Parathyroid adenoma (tissue), 2 donors: Measurements from ENCODE around the gene MINDY4.

ENCODE experiments used
- H2AFZ ChIP-seq: fragments of 300-600 bp; sonication (generic); one replicate; pipeline ENCODE4 v1.7.0; 2017; ENCODE audit warnings: antibody characterized with exemption, mild to moderate bottlenecking
- H3K27ac ChIP-seq: fragments of 300-600 bp; sonication (generic); one replicate; pipeline ENCODE4 v1.7.0; 2017
- H3K27me3 ChIP-seq: fragments of 300-600 bp; sonication (generic); one replicate; pipeline ENCODE4 v1.7.0; 2017; ENCODE audit warnings: low read length; ENCODE audit not compliant: control insufficient read depth, insufficient read depth
- H3K36me3 ChIP-seq: fragments of 300-600 bp; sonication (generic); one replicate; pipeline ENCODE4 v1.7.0; 2017; ENCODE audit warnings: low read length; ENCODE audit not compliant: control insufficient read depth, insufficient read depth
- H3K4me1 ChIP-seq: fragments of 300-600 bp; sonication (generic); one replicate; pipeline ENCODE4 v1.7.0; 2017; ENCODE audit warnings: control low read depth
- H3K4me2 ChIP-seq: fragments of 300-600 bp; sonication (generic); one replicate; pipeline ENCODE4 v1.7.0; 2017; ENCODE audit warnings: low read length
- H3K4me3 ChIP-seq: fragments of 300-600 bp; sonication (generic); one replicate; pipeline ENCODE4 v1.7.0; 2017; ENCODE audit warnings: low read depth, low read length
- H3K79me2 ChIP-seq: fragments of 300-600 bp; sonication (generic); one replicate; pipeline ENCODE4 v1.7.0; 2017; ENCODE audit warnings: control low read depth
- H3K9ac ChIP-seq: fragments of 300-600 bp; sonication (generic); one replicate; pipeline ENCODE4 v1.7.0; 2017; ENCODE audit warnings: mild to moderate bottlenecking
- H3K9me3 ChIP-seq: fragments of 300-600 bp; sonication (generic); one replicate; pipeline ENCODE4 v1.7.0; 2017; ENCODE audit warnings: low read length; ENCODE audit not compliant: control insufficient read depth
- CTCF ChIP-seq: fragments of 300-600 bp; sonication (generic); IDR thresholded peaks from one replicate; pipeline ENCODE4 v1.7.0; 2017; ENCODE audit warnings: antibody characterized with exemption, mild to moderate bottlenecking
- donor health status: primary hyperparathyroidism.

MINDY4 gene

GRCh38 chr7:30903146-30903545 lies 131.9 kb downstream of the MINDY4 start:
- H3K4me1 ChIP-seq, result no peaks in the 10 kb centered on the region
- no peak overlapping the region for H3K9ac ChIP-seq
- H3K27ac ChIP-seq, result no peak overlapping the region
- no peaks in the 10 kb centered on the region for H3K27me3 ChIP-seq
- H3K4me3 ChIP-seq, result no peak overlapping the region
- H3K9me3 ChIP-seq, result no peaks in the 10 kb centered on the region
- H3K79me2 ChIP-seq, result no peaks in the 10 kb centered on the region
- no peak overlapping the region for H3K4me2 ChIP-seq
- TF ChIP-seq CTCF, result no peak
- H3K36me3 ChIP-seq, result no peaks in the 10 kb centered on the region
- H2AFZ ChIP-seq, result no peak overlapping the region

- no peaks in the 10 kb centered on the region for H3K4me1 ChIP-seq
- H3K36me3 ChIP-seq, result no peaks in the 10 kb centered on the region
- TF ChIP-seq CTCF, result no peak
- no peak overlapping the region for H3K4me3 ChIP-seq
- no peak overlapping the region for H3K27ac ChIP-seq
- no peaks in the 10 kb centered on the region for H3K79me2 ChIP-seq
- no peak overlapping the region for H2AFZ ChIP-seq
- H3K9ac ChIP-seq, result no peak overlapping the region
- no peaks in the 10 kb centered on the region for H3K9me3 ChIP-seq
- H3K27me3 ChIP-seq, result no peaks in the 10 kb centered on the region
- H3K4me2 ChIP-seq, result no peak overlapping the region
Observed at GRCh38 chr7:30904561-30904960, 133.3 kb downstream of the MINDY4 start.

GRCh38 chr7:30905078-30906012 lies 134.1 kb downstream of the MINDY4 start:
- H2AFZ ChIP-seq, result no peak overlapping the region
- H3K4me2 ChIP-seq, result no peak overlapping the region
- H3K9ac ChIP-seq, result no peak overlapping the region
- no peak overlapping the region for H3K4me3 ChIP-seq
- H3K27ac ChIP-seq, result no peak overlapping the region
- no peaks in the 10 kb centered on the region for H3K9me3 ChIP-seq
- no peak for TF ChIP-seq CTCF
- H3K4me1 ChIP-seq, result no peaks in the 10 kb centered on the region
- H3K79me2 ChIP-seq, result no peaks in the 10 kb centered on the region
- H3K36me3 ChIP-seq, result no peaks in the 10 kb centered on the region
- no peaks in the 10 kb centered on the region for H3K27me3 ChIP-seq

GRCh38 chr7:30906014-30906413 lies 134.8 kb downstream of the MINDY4 start:
- Histone ChIP-seq H3K9me3 (no peaks in the 10 kb centered on the region), H3K36me3 (no peaks in the 10 kb centered on the region), H3K27ac (no peak overlapping the region), H3K4me3 (no peak overlapping the region), H3K9ac (no peak overlapping the region), H2AFZ (no peak overlapping the region), H3K79me2 (no peaks in the 10 kb centered on the region), H3K27me3 (no peaks in the 10 kb centered on the region), H3K4me2 (no peak overlapping the region), H3K4me1 (no peaks in the 10 kb centered on the region)
- no peak for TF ChIP-seq CTCF
